Measurements from ENCODE around the gene PELO.
"Not testable (repeated sequence)": the region's sequence is repeated elsewhere in the genome, so short reads cannot be mapped to it uniquely, and the experiment has no call there.

The PELO gene, protein sequence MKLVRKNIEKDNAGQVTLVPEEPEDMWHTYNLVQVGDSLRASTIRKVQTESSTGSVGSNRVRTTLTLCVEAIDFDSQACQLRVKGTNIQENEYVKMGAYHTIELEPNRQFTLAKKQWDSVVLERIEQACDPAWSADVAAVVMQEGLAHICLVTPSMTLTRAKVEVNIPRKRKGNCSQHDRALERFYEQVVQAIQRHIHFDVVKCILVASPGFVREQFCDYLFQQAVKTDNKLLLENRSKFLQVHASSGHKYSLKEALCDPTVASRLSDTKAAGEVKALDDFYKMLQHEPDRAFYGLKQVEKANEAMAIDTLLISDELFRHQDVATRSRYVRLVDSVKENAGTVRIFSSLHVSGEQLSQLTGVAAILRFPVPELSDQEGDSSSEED

DNA sequence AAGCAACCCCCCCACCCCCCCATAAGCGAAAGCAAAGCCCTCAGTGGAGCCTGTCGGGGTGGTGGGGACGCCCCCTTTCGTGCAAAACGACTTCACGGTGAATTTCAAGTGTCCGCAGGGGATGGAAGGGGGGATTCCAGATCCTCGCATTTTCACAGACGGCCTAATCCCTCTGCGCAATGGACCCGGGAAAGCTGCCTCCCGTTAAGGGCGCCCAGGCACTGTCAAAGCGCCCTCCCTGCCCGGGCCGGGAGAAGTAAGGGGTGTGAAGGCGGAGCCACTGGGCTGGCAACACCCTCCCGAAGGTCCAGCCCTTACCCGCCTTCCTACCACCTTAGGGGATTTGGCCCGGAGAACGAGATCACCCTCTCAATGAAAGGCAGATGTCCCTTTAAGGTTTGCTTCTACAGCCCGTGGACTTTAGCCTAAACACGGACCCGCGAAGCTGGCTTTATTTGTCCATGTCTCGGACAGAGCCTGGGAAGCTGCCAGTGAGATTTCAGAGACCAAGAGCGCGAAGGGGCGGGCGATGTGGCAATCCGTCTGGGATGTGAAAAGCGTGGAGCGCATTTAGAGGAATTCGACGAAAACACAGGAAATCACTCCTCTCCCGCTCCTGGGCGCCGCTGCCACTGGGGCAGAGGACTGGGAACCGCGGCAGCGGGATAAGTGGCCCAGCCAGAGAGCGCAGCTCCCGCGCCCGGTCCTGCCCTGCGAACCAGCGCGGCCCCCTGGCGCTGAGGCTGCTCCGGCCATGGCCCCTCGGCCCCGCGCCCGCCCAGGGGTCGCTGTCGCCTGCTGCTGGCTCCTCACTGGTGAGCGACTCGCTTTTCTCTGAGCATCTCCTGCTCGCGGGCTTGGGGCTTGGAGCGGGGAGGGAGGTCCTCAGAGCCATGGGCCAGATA is at the start of gene PELO, which contains the start of gene ITGA1:
TSS of gene PELO (plus strand) at position 317 of the 905 bp plus-strand sequence. CDS start 12,479 bp downstream, outside the sequence.
TSS of gene ITGA1 (plus strand) at position 317 of the 905 bp plus-strand sequence. CDS start at position 755, 438 bp downstream.
- DNase-seq: no peak

DNA sequence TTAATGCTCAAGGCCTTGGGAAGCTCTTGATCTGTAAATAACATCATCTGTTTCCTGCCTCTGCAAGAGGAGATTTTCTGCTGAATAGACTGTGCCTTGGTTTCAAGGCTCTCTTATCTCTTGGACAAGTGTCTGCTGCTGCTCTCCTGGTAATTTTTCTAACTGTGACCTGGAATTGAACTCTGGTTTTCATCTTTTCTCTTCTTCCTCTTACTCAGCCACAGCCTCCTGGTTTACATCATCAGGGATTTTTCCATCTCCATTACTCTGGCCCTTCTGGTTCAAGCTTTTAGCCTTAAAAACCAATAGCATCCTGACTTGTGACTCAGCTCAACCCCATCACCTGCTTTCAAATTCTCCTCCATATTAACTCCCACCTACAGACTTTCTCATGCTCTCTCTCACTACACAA is 49.6 kb upstream of the PELO start:
- DNase-seq: no peak

DNA sequence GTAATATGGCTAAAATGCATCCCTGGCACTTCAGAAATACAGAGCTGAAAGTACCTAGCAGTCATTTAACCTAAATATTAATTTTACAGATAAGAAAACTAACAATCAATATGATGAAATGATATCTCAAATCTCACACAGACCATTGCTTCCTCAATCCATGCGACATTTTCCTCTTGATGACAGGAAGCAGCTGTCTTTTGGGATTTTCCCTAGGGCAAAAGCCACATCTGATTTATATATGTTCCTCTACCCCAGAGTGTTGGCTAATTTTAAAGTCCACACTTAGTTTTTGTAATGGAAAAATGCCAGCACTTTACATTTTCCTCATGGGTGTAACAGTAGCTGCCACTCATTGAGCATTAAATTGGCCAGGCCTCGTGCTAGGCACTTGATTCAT is 47.7 kb upstream of the PELO start:
- no peak for DNase-seq

DNA sequence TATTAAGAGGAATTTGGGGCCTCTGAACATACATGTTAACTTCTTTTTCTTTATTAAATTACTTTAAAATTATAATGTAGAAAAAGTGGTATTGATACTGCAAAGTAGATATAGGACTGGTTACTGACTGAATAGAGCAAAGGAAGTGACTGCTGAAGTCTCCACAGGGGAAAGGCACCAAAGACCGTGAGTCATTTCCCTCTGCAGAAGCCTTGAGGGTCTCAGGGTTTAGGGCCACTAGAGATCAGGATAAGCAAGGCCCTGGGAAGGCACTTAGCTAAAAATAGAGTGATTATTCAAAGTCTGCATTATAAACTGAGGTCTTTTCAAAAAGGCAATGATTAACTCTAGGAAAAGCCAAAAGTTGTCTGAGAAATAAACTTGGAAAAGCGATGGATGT is 44.7 kb upstream of the PELO start:
- no peak for DNase-seq

DNA sequence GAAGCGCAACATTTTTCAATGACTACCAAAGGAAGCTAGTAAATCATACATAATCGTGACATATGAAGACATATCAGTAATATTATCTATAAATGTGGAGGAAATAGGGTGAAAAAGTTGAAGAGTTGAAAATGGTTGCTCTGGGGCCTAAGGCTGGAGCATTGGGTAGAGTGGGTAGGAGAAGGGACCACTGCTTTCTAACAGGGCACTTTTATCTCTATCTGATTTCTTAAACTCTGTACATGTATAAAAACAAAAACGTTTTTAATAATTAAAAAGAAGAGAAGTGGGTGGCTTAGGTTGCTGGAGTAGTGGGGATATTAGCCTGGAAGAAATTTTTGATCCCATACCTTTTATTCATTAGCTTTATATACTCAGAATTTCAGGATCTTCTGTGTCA is 44.2 kb upstream of the PELO start:
- no peak for DNase-seq

DNA sequence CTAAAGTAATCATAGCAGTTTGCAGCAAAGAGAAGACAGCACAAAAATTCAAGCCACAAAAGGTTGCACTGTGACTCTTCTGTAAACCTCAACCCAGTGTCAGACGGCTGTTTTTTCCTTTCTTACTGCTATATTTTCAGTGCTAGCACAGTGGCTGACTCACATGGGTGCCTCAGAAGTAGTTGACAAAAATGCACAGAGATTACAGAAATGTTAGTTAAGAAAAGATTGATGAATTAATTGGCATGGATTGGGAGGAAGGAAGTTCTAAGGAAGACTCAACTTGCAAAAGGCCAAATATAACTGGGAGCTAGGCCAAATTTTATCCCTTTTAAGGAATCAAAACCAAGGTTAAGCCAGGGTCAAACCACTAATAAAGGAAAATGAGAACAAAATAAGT is 43.7 kb upstream of the PELO start:
- no peak for DNase-seq

DNA sequence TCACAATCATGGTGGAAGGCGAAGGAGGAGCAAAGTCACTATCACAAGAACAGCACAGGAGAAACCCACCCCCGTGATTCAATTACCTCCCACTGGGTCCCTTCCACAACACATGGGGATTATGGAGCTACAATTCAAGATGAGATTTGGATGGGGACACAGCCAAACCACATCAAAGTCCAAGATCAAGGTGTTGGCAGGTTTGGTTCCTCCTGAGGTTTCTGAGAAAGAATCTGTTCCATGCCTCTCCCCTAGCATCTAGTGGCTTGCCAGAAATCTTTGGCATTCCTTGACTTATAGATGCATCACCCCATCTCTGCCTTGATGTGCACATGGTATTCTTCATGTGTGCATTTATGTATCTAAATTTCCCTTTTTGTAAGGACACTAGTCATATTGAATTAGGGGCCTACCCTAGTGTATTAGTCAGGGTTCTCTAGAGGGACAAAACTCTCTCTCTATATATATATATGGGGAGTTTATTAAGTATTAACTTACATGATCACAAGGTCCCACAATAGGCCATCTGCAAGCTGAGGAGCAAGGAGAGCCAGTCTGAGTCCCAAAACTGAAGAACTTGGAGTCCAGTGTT is 42.8 kb upstream of the PELO start:
- not testable (repeated sequence) for DNase-seq

DNA sequence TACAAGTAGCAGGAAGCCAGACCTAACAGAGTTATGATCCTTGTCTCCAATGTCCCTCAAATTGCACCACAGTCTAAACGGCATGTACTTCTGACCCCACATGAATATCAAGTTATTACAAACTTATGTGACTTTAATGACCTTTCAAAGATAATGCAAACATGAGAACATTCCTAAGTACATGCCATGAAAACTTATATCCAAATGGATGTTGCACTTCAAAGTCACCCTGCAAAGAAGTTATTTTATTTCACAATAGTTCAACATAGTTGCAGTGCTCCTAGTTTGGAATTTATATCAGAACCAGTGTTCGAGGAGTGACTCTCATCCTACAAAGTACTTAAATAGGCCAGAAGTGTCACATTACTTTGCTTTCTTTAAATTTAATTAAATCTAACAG is 41.2 kb upstream of the PELO start:
- no peak for DNase-seq

DNA sequence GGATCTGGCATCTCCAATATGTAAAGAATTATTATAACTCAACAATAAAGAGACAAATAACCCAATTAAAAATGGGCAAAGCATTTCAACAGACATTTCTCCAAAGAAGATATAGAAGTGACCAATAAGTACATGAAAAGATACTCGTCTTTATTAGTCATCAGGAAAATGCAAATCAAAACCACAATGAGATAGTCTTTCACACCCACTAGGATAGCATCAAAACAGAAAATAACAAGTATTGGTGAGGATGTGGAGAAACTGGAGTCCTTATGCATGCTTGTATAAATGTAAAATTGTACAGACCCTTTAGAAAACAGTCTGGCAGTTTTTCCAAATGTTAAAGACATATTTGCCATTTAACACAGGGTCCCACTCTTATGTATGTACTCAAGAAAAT is 39.1 kb upstream of the PELO start:
- no peak for DNase-seq

DNA sequence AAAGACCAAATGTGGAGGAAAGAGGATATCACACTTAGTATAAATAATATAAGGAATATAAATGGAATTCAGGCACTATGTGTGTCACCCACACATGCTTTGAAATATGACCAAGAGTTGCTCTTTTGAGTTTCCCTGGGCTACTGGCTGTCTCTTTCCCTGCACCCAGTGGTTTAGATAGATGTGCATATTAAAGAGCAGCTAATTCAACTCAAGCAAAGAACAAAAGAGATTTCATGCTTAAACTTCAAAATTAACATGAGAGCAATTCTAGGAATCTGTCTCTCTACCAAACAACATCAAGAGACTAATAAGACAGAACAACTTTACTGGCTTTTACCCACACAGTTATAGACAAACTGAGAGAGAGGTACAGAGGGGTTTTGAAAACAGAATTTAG is 38.0 kb upstream of the PELO start:
- DNase-seq: no peak

DNA sequence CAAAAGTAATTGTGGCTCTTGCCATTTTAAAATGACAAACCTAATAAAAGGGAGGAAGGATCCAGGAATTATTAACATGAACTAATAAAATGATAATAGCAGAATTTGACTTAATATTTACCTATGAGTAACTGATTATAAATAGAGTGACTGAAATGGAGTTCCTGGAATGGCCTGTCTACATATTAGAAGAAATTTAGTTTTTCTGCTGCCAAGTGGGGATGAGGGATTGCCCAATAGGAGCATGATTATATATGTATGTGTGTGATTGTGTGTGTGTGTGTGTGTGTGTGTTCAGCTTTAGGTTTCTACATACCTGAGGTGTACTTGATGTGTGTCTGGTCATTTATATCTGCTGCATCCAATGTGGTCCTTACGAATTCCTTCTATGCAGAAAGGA is 36.6 kb upstream of the PELO start:
- no peak for DNase-seq

DNA sequence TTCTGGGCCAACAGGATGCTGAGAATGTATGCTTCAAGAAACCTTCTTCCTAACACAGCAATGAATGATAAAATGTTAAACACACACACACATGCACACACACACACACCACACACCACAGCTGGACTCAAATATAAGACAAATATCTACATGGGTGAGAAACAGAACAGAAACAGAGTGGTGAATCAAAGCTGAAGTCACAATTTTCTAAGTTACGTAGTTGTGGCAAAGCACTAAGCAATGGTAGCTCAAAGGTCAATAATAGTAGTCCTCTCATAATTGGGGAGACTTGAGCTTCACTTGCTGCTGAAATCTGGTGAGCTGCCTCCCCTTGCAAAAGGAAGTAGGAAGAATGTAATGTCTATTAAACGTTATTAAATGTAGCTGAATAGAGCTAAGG is 33.7 kb upstream of the PELO start:
- no peak for DNase-seq

DNA sequence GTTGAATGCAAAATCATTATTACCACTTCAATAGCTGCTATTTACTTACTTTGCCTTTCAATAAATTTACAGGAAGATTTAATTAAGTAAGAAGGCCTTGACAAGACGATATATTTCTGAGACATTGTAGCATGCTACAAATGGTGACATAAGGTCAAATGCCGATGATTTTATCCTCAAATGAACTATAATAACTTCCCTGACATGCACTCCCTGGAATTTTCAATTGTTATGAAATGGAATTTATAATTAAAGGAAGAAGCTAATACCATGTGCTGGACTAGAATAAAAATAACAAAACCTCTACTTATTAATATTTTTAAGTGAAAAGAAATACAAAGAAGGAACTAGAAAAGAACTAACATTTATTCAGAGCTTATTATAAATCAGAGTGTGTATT is 30.2 kb upstream of the PELO start:
- DNase-seq: no peak

DNA sequence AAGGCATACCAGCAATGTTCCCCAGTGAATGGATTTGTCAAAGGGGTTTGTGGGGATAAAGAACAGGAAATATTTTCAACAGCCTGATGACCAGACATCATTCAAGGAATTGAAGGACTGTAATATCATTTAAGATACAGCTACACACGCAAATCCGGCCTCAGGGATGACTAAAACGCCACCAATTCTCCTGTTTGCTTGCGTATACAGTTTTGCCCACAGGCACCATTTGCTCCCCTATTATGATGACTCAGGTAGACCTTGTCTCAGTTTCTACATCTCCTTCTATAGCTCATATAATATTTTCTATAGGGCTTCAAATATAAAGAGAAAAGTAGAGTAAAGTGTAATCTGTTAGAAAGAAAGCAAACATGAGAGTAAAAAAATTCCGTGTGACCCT is 29.7 kb upstream of the PELO start:
- DNase-seq: no peak

DNA sequence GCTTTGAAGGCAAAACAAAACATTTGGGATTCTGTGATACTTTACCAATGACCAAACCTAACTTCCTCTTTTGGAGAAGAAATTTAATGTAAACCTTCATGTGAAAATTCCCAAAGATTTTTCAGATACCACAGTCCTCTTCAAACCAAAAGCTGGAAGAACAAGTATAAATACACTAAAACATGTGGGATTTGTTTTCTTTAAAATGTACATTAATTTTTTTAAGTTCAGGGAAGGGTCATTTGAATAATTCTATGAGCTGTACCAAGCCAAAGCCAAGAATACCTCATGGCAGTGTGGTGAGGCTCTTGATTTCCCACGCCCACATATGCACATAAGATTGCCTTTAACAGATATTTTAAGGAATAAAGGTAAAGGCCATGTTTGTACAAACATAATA is 28.4 kb upstream of the PELO start:
- DNase-seq: no peak

DNA sequence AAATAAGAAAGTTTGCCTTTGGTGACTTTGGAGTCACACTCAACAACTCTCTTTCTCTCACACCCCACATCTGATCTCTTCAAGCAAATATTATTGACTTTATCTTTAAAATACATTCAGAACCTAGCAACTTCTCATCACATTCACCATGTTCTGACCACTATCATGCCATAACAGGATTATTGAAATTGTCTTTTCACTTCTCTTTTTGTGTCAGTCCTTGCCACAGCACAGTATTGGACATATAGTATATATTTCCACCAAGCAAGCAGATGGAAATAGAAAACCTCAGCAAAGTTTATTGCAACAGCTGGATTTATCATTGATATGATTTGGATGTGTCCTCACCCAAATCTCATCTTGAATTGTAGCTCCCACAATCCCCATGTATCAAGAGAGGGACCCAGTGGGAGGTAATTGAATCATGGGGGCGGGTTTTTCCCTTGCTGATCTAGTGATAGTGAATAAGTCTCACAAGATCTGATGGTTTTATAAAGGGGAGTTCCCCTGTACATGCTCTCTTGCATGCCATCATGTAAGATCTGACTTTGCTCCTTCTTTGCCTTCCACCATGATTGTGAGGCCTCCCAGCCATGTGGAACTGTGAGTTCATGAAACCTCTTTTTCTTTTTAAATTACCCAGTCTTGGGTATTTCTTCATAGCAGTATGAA is 26.9 kb upstream of the PELO start:
- no peak for DNase-seq

DNA sequence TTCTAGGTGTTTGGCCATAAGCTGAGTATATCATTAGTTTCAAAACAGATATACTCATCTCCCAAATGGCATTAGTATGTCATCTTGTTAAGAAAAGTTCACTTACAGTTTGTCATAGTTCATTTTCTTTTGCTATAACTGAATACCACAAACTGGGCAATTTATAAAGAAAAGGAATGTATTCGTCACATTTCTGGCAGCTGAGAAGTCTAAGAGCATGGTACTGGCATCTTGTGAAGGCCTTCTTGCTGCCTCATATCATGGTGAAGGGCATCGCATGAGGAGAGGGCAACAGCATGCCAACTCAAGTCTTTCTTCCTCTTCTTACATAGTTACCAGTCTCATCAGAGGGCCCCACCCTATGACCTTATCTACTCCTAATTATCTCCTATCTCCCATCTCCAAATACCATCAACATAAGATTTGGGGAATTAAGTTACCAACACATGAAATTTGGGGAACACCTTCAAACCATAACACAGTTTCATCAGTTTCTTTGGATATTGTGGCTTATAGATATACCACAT is 20.4 kb upstream of the PELO start:
- no peak for DNase-seq

DNA sequence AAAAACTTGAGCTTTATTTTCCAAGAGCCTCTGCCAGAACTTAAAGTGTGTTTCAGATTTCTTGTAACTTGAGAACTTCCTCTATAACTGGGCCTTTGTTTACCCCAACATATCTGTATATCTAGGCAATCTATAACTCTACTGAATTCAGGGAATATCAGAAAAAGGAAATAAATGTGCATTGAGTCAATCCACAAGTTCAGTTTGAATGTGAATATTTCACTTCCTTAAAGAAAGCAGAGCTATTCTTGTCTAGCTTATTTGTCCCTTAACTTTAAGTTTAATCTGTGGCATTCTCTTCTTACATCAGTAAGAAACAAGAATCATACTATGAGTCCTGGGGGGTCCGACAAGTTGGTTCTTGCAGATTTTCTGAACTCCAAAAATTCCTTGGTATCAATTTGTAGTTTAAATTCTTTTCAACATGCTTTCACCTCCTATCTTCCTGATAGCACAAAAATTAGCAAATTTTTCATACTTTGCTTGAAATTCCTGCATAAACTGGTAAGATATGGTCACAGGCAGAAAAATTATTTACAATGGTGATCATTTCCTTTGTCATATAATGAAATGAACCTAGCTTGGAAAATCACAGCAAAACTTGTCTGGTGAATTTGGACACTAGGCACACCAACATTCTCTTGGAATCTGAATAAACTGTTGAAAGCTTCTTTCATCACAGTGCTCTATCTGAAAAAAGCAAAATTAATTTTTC is 19.8 kb upstream of the PELO start:
- no peak for DNase-seq

DNA sequence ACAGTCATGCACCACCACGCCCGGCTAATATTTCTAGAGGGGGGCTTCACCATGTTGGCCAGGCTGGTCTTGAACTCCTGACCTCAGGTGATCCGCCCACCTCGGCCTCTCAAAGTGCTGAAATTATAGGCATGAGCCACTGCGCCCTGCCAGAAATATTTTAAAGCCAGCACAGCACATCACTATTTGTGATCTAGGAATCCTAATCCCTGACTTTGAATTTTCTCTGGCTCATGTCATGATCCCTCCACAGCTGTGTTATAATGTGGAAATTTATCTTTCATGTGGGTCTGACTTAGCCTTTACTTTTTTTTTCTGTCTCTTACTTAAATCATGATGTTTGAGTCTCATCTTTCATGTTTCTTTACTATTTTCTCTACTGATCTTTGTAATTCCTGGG is 18.7 kb upstream of the PELO start:
- DNase-seq: no peak

DNA sequence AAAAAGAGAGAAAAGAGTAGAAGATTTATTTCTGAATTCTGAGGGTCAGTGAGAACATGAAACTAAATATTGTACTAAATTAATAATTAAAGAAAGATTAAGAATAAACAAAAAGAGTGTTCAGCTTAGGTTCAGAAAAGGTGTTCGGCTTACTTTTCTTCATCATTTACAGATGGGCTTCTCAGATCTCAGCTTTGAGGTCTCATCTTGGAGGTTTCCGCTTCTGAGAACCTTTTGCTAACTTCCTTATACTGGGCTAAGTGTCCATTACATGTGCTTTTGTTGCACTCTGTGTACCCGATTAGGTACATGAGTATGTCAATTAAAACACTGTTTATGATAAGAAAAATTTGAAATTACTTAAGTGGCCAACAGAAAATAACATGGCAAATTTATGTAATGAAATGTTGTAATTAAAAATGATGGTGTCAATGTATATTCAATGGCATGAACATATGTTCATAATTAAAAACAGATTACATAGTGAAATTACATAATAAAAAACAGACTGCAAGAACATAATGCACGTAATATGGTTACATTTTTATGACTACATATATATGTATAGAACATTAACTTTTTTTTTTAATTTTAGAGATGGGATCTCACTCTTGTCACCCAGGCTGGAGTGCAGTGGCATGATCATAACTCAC is 17.3 kb upstream of the PELO start:
- no peak for DNase-seq

DNA sequence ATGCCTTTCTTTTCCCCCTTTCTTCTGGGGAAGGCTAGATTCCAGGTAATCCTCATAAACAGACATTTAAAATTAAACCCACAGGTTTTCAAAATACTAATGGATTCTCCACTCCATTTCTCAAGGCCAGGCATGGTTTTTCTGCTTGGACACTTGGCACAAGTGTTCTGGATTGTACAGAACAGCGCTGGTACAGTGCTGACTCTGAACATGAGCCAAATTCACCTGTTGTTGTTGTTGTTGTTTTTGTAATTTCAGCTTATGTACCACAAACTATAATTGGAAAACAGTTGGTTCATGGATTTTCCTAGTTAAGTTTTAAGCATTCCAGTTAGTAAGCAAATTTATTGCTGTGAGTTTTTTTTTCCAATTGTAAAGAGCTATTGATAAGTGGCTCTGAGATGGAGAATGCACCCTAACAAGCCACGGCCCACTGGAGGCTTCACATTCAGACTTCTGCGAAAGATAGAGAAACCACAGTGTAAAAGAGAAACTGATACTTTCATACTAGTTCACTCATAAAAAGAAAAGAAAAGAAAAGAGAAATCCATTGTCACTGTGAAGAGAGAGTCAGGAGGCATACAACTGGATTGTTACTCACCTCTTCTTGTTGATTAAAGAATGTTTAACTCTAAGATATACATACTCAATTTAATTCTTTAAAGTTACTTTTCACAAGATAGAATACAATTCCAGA is 16.2 kb upstream of the PELO start:
- no peak for DNase-seq

All from NCI-H2171 (cell line).